GM12878 (cell line): ENCODE measurements around the gene PTPRJ. TPM values are rescaled to one million over a fixed set of nuclear protein-coding genes. Genes with fewer than 3 reads are reported as not detected.

ENCODE experiments used
- ATAC-seq: fragments of 200-7000 bp; cut with Tn5 transposase; 3 replicates; pipeline ENCODE4 v1.9.1; 2020; ENCODE audit warnings: mild to moderate bottlenecking, moderate library complexity
- BruUV-seq: library from RNA; stranded (reverse); fragments of 400-500 nt; replicated peaks from 2 replicates; lab custom pipeline; 2021; lab: Mats Ljungman, UMichigan
- CTCF ChIA-PET: fragments of 300-600 bp; sonication (Branson Sonifier 250); formaldehyde crosslinking; extraction: SDS; loops from one replicate; lab custom pipeline; 2021; ENCODE audit warnings: inconsistent platforms; lab: Yijun Ruan, JAX
- POLR2A ChIA-PET: fragments of 350-600 bp; formaldehyde crosslinking; extraction: SDS; loops from one replicate; lab custom pipeline; 2021; ENCODE audit warnings: inconsistent platforms; lab: Charles Lee
- RAD21 ChIA-PET: fragments of 300-600 bp; sonication (Branson Sonifier 250); formaldehyde crosslinking; loops from one replicate; lab custom pipeline; 2023; ENCODE audit warnings: antibody characterized with exemption; ENCODE audit not compliant: unreplicated experiment; lab: Charles Lee
- SMC1A ChIA-PET: fragments of 300-600 bp; sonication (Branson Sonifier 250); formaldehyde crosslinking; loops from one replicate; lab custom pipeline; 2023; ENCODE audit not compliant: unreplicated experiment, uncharacterized antibody; lab: Charles Lee
- DNase-seq: peaks from one replicate; pipeline ENCODE4 v3.0.0-alpha.2; 2011; ENCODE audit warnings: low read depth, low spot score
- FAIRE-seq: peaks from 3 replicates; lab custom pipeline; 2011; peaks lifted over from hg19 to GRCh38; lab: Jason Lieb, UNC
- H2AFZ ChIP-seq: 2 replicates; pipeline ENCODE4 v1.6.0; 2011; ENCODE audit warnings: low read depth, low read length, control low read depth; ENCODE audit not compliant: control insufficient read depth
- H3K27ac ChIP-seq: 2 replicates; pipeline ENCODE4 v1.5.1; 2011; ENCODE audit warnings: control low read depth; ENCODE audit not compliant: control insufficient read depth, insufficient read depth
- H3K27me3 ChIP-seq, 2 experiments: replicated peaks in 1 of 2; 2 replicates each; pipeline versions ENCODE4 v1.6.0 to v1.6.1; 2011; ENCODE audit warnings: low read length in 1 of 2; ENCODE audit not compliant: control insufficient read depth in 2 of 2, insufficient read depth in 2 of 2
- H3K36me3 ChIP-seq, 2 experiments: 2 replicates each; pipeline ENCODE4 v1.5.1; 2011; ENCODE audit warnings: low read length in 1 of 2; ENCODE audit not compliant: control insufficient read depth in 2 of 2, insufficient read depth in 2 of 2
- H3K4me1 ChIP-seq: 2 replicates; pipeline ENCODE4 v1.6.1; 2011; ENCODE audit warnings: mild to moderate bottlenecking, low read length, moderate library complexity, mixed read lengths; ENCODE audit not compliant: control insufficient read depth, insufficient read depth
- H3K4me2 ChIP-seq: 2 replicates; pipeline ENCODE4 v1.6.0; 2011; ENCODE audit warnings: control low read depth; ENCODE audit not compliant: control insufficient read depth, insufficient read depth
- H3K4me3 ChIP-seq: fragments of 200-600 bp; sonication (generic); 2 replicates; pipeline ENCODE4 v1.5.1; 2016
- H3K79me2 ChIP-seq: 2 replicates; pipeline ENCODE4 v1.6.0; 2011; ENCODE audit warnings: low read length; ENCODE audit not compliant: control insufficient read depth, insufficient read depth
- H3K9ac ChIP-seq: 2 replicates; pipeline ENCODE4 v1.8.0; 2011; ENCODE audit warnings: low read length, control low read depth, mixed read lengths; ENCODE audit not compliant: control insufficient read depth, insufficient read depth
- H3K9me3 ChIP-seq: replicated peaks from 3 replicates; pipeline ENCODE4 v1.5.1; 2011; ENCODE audit warnings: mild to moderate bottlenecking, low read length; ENCODE audit not compliant: control insufficient read depth, insufficient read depth
- H4K20me1 ChIP-seq: 2 replicates; pipeline ENCODE4 v1.6.0; 2011; ENCODE audit not compliant: control insufficient read depth, insufficient read depth
- BRCA1 ChIP-seq: IDR thresholded peaks from 2 replicates; pipeline ENCODE4 v1.6.1; 2011; ENCODE audit warnings: low read depth, low read length, improper control_type of control experiment
- CBFB ChIP-seq: IDR thresholded peaks from 2 replicates; pipeline ENCODE4 v1.6.1; 2016; ENCODE audit warnings: antibody characterized with exemption, low read depth
- CBX3 ChIP-seq: fragments of 200-600 bp; sonication (generic); IDR thresholded peaks from 2 replicates; pipeline ENCODE4 v1.6.1; 2016; ENCODE audit warnings: low read depth, borderline replicate concordance
- CREM ChIP-seq: IDR thresholded peaks from 2 replicates; pipeline ENCODE4 v1.6.1; 2014; ENCODE audit warnings: antibody characterized with exemption, low read depth
- DPF2 ChIP-seq: fragments of 450-650 bp; IDR thresholded peaks from 2 replicates; pipeline ENCODE4 v1.6.1; 2017; ENCODE audit warnings: mild to moderate bottlenecking
- EED ChIP-seq: sonication (generic); IDR thresholded peaks from 2 replicates; pipeline ENCODE4 v1.6.1; 2016; ENCODE audit warnings: antibody characterized with exemption, low read depth
- ESRRA ChIP-seq: IDR thresholded peaks from 2 replicates; pipeline ENCODE4 v1.6.1; 2012; ENCODE audit warnings: mild to moderate bottlenecking, low read length, improper control_type of control experiment
- ETV6 ChIP-seq, 2 experiments: fragments of 450-650 bp in 1 of 2; IDR thresholded peaks in 1 of 2; conservative IDR thresholded peaks in 1 of 2; 2 replicates each; pipeline ENCODE4 v1.6.1; 2014; ENCODE audit warnings: antibody characterized with exemption in 1 of 2, borderline replicate concordance in 1 of 2, low read depth in 1 of 2, mild to moderate bottlenecking in 1 of 2, moderate library complexity in 1 of 2
- IRF4 ChIP-seq: IDR thresholded peaks from 2 replicates; pipeline ENCODE4 v1.6.1; 2011; ENCODE audit warnings: low read depth, low read length
- POLR2A ChIP-seq: IDR thresholded peaks from 2 replicates; pipeline ENCODE4 v1.6.1; 2011; ENCODE audit warnings: low read depth, mild to moderate bottlenecking, low read length
- RAD21 ChIP-seq: IDR thresholded peaks from 2 replicates; pipeline ENCODE4 v1.6.1; 2011; ENCODE audit warnings: mild to moderate bottlenecking, low read depth, low read length, moderate library complexity; ENCODE audit not compliant: insufficient read depth
- SUZ12 ChIP-seq: fragments of 200-600 bp; sonication (generic); IDR thresholded peaks from one replicate; pipeline ENCODE4 v1.6.1; 2018; ENCODE audit warnings: antibody characterized with exemption, mild to moderate bottlenecking; ENCODE audit not compliant: unreplicated experiment
- TAF1 ChIP-seq: IDR thresholded peaks from 2 replicates; pipeline ENCODE4 v1.6.1; 2011; ENCODE audit warnings: mild to moderate bottlenecking, low read depth, low read length, borderline replicate concordance
- WGBS: methylation state at CpG from one replicate; pipeline ENCODE4 v1.1.6; 2016; ENCODE audit warnings: low lambda C conversion rate; ENCODE audit not compliant: insufficient replicate concordance, insufficient coverage; ENCODE audit errors: missing lambda C conversion rate; 5-methylcytosine and 5-hydroxymethylcytosine counted together
- in situ Hi-C: fragments of 300-500 bp; cut with MboI; formaldehyde crosslinking; loops from 9 replicates; pipeline ENCODE4 v1.14.3; 2018; ENCODE audit warnings: mixed read lengths
- intact Hi-C: fragments of 100-400 bp; cut with micrococcal nuclease; formaldehyde crosslinking; loops from one replicate; pipeline ENCODE4 v1.14.2; 2022; ENCODE audit not compliant: unreplicated experiment
- polyA plus RNA-seq, 11 experiments: library from polyadenylated mRNA; depleted of rRNA in 4 of 11; unstranded in 6 of 11; stranded (reverse) in 5 of 11; fragments of >200 nt; fragmentation: Nextera tagmentation in 4 of 11; fragmentation: Illumina TruSeq in 1 of 11; extraction: Ambion mirVana in 4 of 11; extraction: Trizol in 1 of 11; gene quantifications; 1 replicate in 1 of 11; 2 replicates in 10 of 11; pipeline versions ENCODE4 v1.2.1 to v1.2.3, GENCODE V29; 2011 to 2016; ENCODE audit warnings: inconsistent platforms in 2 of 11, missing spikeins in 2 of 11, low read depth in 1 of 11
- total RNA-seq, 4 experiments: library from RNA; depleted of rRNA in 3 of 4; stranded (reverse); fragments of >200 nt in 3 of 4; fragmentation: Illumina TruSeq in 1 of 4; extraction: Trizol in 1 of 4; gene quantifications; 2 replicates each; pipeline versions ENCODE4 v1.2.1 to v1.2.3, GENCODE V29; 2013 to 2021
- TF ChIP-seq, protein P1 (sequence below): IDR thresholded peaks from 2 replicates; pipeline ENCODE4 v1.6.1; 2011; ENCODE audit warnings: mild to moderate bottlenecking, low read depth, low read length, moderate library complexity; ENCODE audit not compliant: insufficient replicate concordance
- TF ChIP-seq, protein P2 (sequence below): IDR thresholded peaks from 2 replicates; pipeline ENCODE4 v1.6.1; 2012; ENCODE audit warnings: low read depth, low read length, improper control_type of control experiment

PTPRJ gene
- total and polyA plus RNA-seq, 10 of the 15 experiments (the other 5 are each of a cell fraction or from before 2014, with no cell fraction given): 0.22 to 22.4 (median 7.4) TPM

DNA sequence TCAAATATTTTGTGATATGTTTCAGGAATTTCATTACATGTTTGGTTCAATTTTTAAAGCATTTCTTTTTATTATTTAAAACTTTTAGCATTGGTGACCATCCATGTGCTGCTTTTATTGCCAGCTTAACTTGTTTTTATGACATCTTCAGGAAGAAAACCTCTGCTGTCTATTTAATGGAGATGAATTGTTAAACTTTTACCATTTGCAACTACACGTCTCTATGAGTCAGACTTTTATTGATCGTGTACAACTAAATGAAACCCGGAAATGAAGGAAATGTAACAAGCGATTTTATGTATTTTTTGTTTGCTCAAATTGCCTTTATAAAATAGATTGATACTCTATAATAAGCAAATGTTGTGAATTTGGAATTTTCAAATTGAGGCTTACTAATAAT lies 113.0 kb downstream of the PTPRJ start:
- in situ Hi-C loops: no loop called here
- Histone ChIP-seq H2AFZ (no peak overlapping the region), H3K27ac (no peak overlapping the region), H3K9ac (no peak overlapping the region), H3K9me3 (no peaks in the 10 kb centered on the region; the same call in 2 of the 3 replicates), H4K20me1 (no peaks in the 10 kb centered on the region; the same call in 1 of the 2 replicates), H3K4me2 (no peak overlapping the region), H3K27me3 (no peaks in the 10 kb centered on the region), H3K36me3 (no peaks in the 10 kb centered on the region; a peak in 1 of 4 replicates), H3K79me2 (no peaks in the 10 kb centered on the region; the same call in 1 of the 2 replicates), H3K4me1 (peaks cover 16% of the 10 kb centered on the region), H3K4me3 (no peak overlapping the region)
- no TSS peak for BruUV-seq
- RAD21 ChIA-PET: interaction anchor here (1.5 to 1.7 kb wide), 2 partner anchors 10 to 20 kb away, joined by 4 to 5 read pairs; no protein-coding TSS in a partner anchor
- WGBS: 87% methylated on average over 4 of the region's 4 CpGs
- ATAC-seq: no peak
- SMC1A ChIA-PET: interaction anchor here (0.6 to 2.3 kb wide), 5 partner anchors 11 to 75 kb away, joined by 3 to 22 read pairs (median 8); no protein-coding TSS in a partner anchor
- FAIRE-seq: no peak
- CTCF ChIA-PET: interaction anchor here (1.2 to 1.5 kb wide), 2 partner anchors 10 to 159 kb away, joined by 3 to 4 read pairs; no protein-coding TSS in a partner anchor
- DNase-seq: no peak
- intact Hi-C loops: no loop called here
- POLR2A ChIA-PET: interaction anchor here (1.0 to 1.2 kb wide), 2 partner anchors 7 to 13 kb away, joined by 5 to 8 read pairs; no protein-coding TSS in a partner anchor
- TF ChIP-seq DPF2 (no peak), RAD21 (no peak), TAF1 (no peak), BRCA1 (no peak), CBFB (no peak), CREM (no peak), POLR2A (no peak), CBX3 (no peak), ETV6 (conservative IDR thresholded peaks at IDR 0.05 in 1 of 2, IDR thresholded peaks at IDR 0.05 in 1 of 2; ENCODE audit: borderline replicate concordance in 1 of 2, low read depth in 1 of 2) (no peak), IRF4 (no peak), SUZ12 (no peak), EED (no peak), ESRRA (no peak)
- TF ChIP-seq, protein P1, sequence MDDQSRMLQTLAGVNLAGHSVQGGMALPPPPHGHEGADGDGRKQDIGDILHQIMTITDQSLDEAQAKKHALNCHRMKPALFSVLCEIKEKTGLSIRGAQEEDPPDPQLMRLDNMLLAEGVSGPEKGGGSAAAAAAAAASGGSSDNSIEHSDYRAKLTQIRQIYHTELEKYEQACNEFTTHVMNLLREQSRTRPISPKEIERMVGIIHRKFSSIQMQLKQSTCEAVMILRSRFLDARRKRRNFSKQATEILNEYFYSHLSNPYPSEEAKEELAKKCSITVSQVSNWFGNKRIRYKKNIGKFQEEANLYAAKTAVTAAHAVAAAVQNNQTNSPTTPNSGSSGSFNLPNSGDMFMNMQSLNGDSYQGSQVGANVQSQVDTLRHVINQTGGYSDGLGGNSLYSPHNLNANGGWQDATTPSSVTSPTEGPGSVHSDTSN: no peak
- TF ChIP-seq, protein P2, sequence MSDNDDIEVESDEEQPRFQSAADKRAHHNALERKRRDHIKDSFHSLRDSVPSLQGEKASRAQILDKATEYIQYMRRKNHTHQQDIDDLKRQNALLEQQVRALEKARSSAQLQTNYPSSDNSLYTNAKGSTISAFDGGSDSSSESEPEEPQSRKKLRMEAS: no peak
